ENCODE data around the gene SLC13A4.

SLC13A4 gene

GRCh38 chr7:135773464-135773863 lies 45.5 kb upstream of the SLC13A4 start:
- no peak for ATAC-seq (ENCODE audit: insufficient read depth, low read depth)
- no peak overlapping the region; the same call in 1 of the 2 replicates for H3K27ac ChIP-seq (ENCODE audit: low read length)
- peaks cover 2% of the 10 kb centered on the region for H3K27me3 ChIP-seq (ENCODE audit: insufficient read depth, low read length, poor library complexity)
- H2AFZ ChIP-seq (ENCODE audit: low read depth, low read length) = no peak overlapping the region
- H3K4me1 ChIP-seq (ENCODE audit: insufficient read depth, low read length) = peaks cover 31% of the 10 kb centered on the region
- no peaks in the 10 kb centered on the region for H3K79me2 ChIP-seq (ENCODE audit: insufficient read depth, low read length)
- no peak for TF ChIP-seq CTCF (IDR thresholded peaks at IDR 0.05; ENCODE audit: borderline replicate concordance, extremely low read depth, low read length, poor library complexity, severe bottlenecking)
- TF ChIP-seq EZH2 (IDR thresholded peaks at IDR 0.05; ENCODE audit: borderline replicate concordance, low read depth, low read length, severe bottlenecking) = no peak
- H3K4me3 ChIP-seq (ENCODE audit: low read depth in 1 of 2, low read length in 2 of 2) = no peak overlapping the region
- no peaks in the 10 kb centered on the region for H3K9me3 ChIP-seq (ENCODE audit: insufficient read depth, low read length, severe bottlenecking)
- no peak overlapping the region for H3K4me2 ChIP-seq (ENCODE audit: insufficient read depth, low read length)
- no peaks in the 10 kb centered on the region for H3K36me3 ChIP-seq (ENCODE audit: insufficient read depth, low read length)
- no peak for DNase-seq
- H4K20me1 ChIP-seq (ENCODE audit: insufficient read depth, low read length) = no peaks in the 10 kb centered on the region
- no peak overlapping the region for H3K9ac ChIP-seq (ENCODE audit: low read depth, low read length)

- peak; percentile 47 for ATAC-seq (ENCODE audit: insufficient read depth, low read depth)
Measured at GRCh38 chr7:135772639-135773222, 44.7 kb upstream of the SLC13A4 start.

GRCh38 chr7:135771961-135772638 lies 44.1 kb upstream of the SLC13A4 start:
- H3K9me3 ChIP-seq (ENCODE audit: insufficient read depth, low read length, severe bottlenecking) = no peaks in the 10 kb centered on the region
- peak overlapping the region; percentile 63 for H2AFZ ChIP-seq (ENCODE audit: low read depth, low read length)
- ATAC-seq (ENCODE audit: insufficient read depth, low read depth) = peak; percentile 92
- no peaks in the 10 kb centered on the region for H3K36me3 ChIP-seq (ENCODE audit: insufficient read depth, low read length)
- peaks cover 31% of the 10 kb centered on the region for H3K4me1 ChIP-seq (ENCODE audit: insufficient read depth, low read length)
- H3K27ac ChIP-seq (ENCODE audit: low read length) = peak overlapping the region; percentile 74
- peak; percentile 75 for DNase-seq
- peak overlapping the region; percentile 17; the same call in 1 of the 2 replicates for H3K9ac ChIP-seq (ENCODE audit: low read depth, low read length)
- no peaks in the 10 kb centered on the region for H3K27me3 ChIP-seq (ENCODE audit: insufficient read depth, low read length, poor library complexity)
- H3K79me2 ChIP-seq (ENCODE audit: insufficient read depth, low read length) = no peaks in the 10 kb centered on the region
- H4K20me1 ChIP-seq (ENCODE audit: insufficient read depth, low read length) = no peaks in the 10 kb centered on the region
- H3K4me2 ChIP-seq (ENCODE audit: insufficient read depth, low read length) = no peak overlapping the region
- H3K4me3 ChIP-seq (ENCODE audit: low read depth in 1 of 2, low read length in 2 of 2) = no peak overlapping the region
- TF ChIP-seq EZH2 (IDR thresholded peaks at IDR 0.05; ENCODE audit: borderline replicate concordance, low read depth, low read length, severe bottlenecking) = no peak
- TF ChIP-seq CTCF (IDR thresholded peaks at IDR 0.05; ENCODE audit: borderline replicate concordance, extremely low read depth, low read length, poor library complexity, severe bottlenecking) = peak; percentile 10

More at GRCh38 chr7:135772639-135773222, 44.7 kb upstream of the SLC13A4 start:
- Histone ChIP-seq H3K27me3 (ENCODE audit: insufficient read depth, low read length, poor library complexity) (no peaks in the 10 kb centered on the region), H3K27ac (ENCODE audit: low read length) (peak overlapping the region; percentile 74), H3K36me3 (ENCODE audit: insufficient read depth, low read length) (no peaks in the 10 kb centered on the region), H4K20me1 (ENCODE audit: insufficient read depth, low read length) (no peaks in the 10 kb centered on the region), H3K9me3 (ENCODE audit: insufficient read depth, low read length, severe bottlenecking) (no peaks in the 10 kb centered on the region), H3K9ac (ENCODE audit: low read depth, low read length) (no peak overlapping the region), H3K4me1 (ENCODE audit: insufficient read depth, low read length) (peaks cover 31% of the 10 kb centered on the region), H2AFZ (ENCODE audit: low read depth, low read length) (peak overlapping the region; percentile 63), H3K79me2 (ENCODE audit: insufficient read depth, low read length) (no peaks in the 10 kb centered on the region), H3K4me2 (ENCODE audit: insufficient read depth, low read length) (no peak overlapping the region), H3K4me3 (ENCODE audit: low read depth in 1 of 2, low read length in 2 of 2) (no peak overlapping the region)
- peak; percentile 39 for DNase-seq
- TF ChIP-seq CTCF (IDR thresholded peaks at IDR 0.05; ENCODE audit: borderline replicate concordance, extremely low read depth, low read length, poor library complexity, severe bottlenecking) (no peak), EZH2 (IDR thresholded peaks at IDR 0.05; ENCODE audit: borderline replicate concordance, low read depth, low read length, severe bottlenecking) (no peak)

Data from DND-41 (cell line).